ENCODE results near the gene MAP4K1.

The MAP4K1 gene

GRCh38 chr19:38554676-38555141 is 63.0 kb downstream of the MAP4K1 start:
- TF ChIP-seq, protein P1, sequence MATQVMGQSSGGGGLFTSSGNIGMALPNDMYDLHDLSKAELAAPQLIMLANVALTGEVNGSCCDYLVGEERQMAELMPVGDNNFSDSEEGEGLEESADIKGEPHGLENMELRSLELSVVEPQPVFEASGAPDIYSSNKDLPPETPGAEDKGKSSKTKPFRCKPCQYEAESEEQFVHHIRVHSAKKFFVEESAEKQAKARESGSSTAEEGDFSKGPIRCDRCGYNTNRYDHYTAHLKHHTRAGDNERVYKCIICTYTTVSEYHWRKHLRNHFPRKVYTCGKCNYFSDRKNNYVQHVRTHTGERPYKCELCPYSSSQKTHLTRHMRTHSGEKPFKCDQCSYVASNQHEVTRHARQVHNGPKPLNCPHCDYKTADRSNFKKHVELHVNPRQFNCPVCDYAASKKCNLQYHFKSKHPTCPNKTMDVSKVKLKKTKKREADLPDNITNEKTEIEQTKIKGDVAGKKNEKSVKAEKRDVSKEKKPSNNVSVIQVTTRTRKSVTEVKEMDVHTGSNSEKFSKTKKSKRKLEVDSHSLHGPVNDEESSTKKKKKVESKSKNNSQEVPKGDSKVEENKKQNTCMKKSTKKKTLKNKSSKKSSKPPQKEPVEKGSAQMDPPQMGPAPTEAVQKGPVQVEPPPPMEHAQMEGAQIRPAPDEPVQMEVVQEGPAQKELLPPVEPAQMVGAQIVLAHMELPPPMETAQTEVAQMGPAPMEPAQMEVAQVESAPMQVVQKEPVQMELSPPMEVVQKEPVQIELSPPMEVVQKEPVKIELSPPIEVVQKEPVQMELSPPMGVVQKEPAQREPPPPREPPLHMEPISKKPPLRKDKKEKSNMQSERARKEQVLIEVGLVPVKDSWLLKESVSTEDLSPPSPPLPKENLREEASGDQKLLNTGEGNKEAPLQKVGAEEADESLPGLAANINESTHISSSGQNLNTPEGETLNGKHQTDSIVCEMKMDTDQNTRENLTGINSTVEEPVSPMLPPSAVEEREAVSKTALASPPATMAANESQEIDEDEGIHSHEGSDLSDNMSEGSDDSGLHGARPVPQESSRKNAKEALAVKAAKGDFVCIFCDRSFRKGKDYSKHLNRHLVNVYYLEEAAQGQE (IDR thresholded peaks at IDR 0.05; ENCODE audit: insufficient read depth in 1 of 2, low read depth in 2 of 2, low read length in 2 of 2): no peak
- TF ChIP-seq FOXP2 (optimal IDR thresholded peaks at IDR 0.05; ENCODE audit: borderline replicate concordance, extremely low read depth, extremely low read length, insufficient read depth): no peak
- no peak for TF ChIP-seq SIN3A (IDR thresholded peaks at IDR 0.05; ENCODE audit: borderline replicate concordance, insufficient read depth, low read length)
- TF ChIP-seq TAF1 (IDR thresholded peaks at IDR 0.05; ENCODE audit: borderline replicate concordance, insufficient read depth, low read length): no peak
- no peak for TF ChIP-seq POLR2AphosphoS5 (IDR thresholded peaks at IDR 0.05; ENCODE audit: low read depth, low read length)

DNA sequence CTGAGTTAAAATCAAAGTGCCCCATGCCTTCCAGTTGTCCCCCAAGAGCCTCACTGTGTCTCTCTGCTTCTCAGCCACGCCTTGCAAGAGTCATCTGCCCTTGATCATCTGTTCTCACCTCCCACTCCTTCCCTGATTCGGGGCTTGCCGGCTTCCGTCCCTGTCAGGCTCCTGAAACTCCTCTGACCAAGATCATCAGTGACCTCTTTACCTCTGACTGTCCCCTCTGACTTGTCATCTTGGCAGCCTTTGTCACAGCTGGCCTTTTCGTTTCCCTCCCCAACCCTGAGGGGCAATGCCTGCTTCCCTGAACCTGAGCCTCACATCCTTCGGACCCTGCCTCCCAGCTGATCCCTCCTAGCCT is 66.3 kb downstream of the MAP4K1 start:
- TF ChIP-seq TAF1 (IDR thresholded peaks at IDR 0.05; ENCODE audit: borderline replicate concordance, insufficient read depth, low read length) (no peak), FOXP2 (optimal IDR thresholded peaks at IDR 0.05; ENCODE audit: borderline replicate concordance, extremely low read depth, extremely low read length, insufficient read depth) (no peak), SIN3A (IDR thresholded peaks at IDR 0.05; ENCODE audit: borderline replicate concordance, insufficient read depth, low read length) (no peak), POLR2AphosphoS5 (IDR thresholded peaks at IDR 0.05; ENCODE audit: low read depth, low read length) (no peak)
- TF ChIP-seq, protein P1 (IDR thresholded peaks at IDR 0.05; ENCODE audit: insufficient read depth in 1 of 2, low read depth in 2 of 2, low read length in 2 of 2): no peak

- TF ChIP-seq FOXP2 (optimal IDR thresholded peaks at IDR 0.05; ENCODE audit: borderline replicate concordance, extremely low read depth, extremely low read length, insufficient read depth): no peak
- no peak for TF ChIP-seq POLR2AphosphoS5 (IDR thresholded peaks at IDR 0.05; ENCODE audit: low read depth, low read length)
- no peak for TF ChIP-seq SIN3A (IDR thresholded peaks at IDR 0.05; ENCODE audit: borderline replicate concordance, insufficient read depth, low read length)
- TF ChIP-seq, protein P1 (IDR thresholded peaks at IDR 0.05; ENCODE audit: insufficient read depth in 1 of 2, low read depth in 2 of 2, low read length in 2 of 2): no peak
- no peak for TF ChIP-seq TAF1 (IDR thresholded peaks at IDR 0.05; ENCODE audit: borderline replicate concordance, insufficient read depth, low read length)
Measured at GRCh38 chr19:38550376-38550775, 67.4 kb downstream of the MAP4K1 start.

DNA sequence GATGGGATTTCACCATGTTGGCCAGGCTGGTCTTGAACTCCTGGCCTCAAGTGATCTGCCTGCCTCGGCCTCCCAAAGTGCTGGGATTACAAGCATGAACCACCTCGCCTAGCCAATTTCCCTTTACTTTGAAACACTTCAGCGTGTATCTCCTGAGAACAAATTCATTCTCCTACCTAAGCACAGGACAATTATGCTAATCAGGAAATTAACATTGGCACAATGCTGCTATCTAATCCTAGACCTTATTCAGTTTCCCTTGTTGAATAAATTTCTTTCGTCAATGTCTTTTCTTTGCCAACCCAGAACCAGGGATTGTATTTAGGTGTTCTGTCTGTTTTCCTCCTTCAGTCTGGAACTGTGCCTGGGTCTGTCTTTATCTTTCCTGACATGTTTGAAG is 67.8 kb downstream of the MAP4K1 start:
- TF ChIP-seq TAF1 (IDR thresholded peaks at IDR 0.05; ENCODE audit: borderline replicate concordance, insufficient read depth, low read length): no peak
- TF ChIP-seq, protein P1 (IDR thresholded peaks at IDR 0.05; ENCODE audit: insufficient read depth in 1 of 2, low read depth in 2 of 2, low read length in 2 of 2): no peak
- TF ChIP-seq SIN3A (IDR thresholded peaks at IDR 0.05; ENCODE audit: borderline replicate concordance, insufficient read depth, low read length): no peak
- no peak for TF ChIP-seq FOXP2 (optimal IDR thresholded peaks at IDR 0.05; ENCODE audit: borderline replicate concordance, extremely low read depth, extremely low read length, insufficient read depth)
- no peak for TF ChIP-seq POLR2AphosphoS5 (IDR thresholded peaks at IDR 0.05; ENCODE audit: low read depth, low read length)

DNA sequence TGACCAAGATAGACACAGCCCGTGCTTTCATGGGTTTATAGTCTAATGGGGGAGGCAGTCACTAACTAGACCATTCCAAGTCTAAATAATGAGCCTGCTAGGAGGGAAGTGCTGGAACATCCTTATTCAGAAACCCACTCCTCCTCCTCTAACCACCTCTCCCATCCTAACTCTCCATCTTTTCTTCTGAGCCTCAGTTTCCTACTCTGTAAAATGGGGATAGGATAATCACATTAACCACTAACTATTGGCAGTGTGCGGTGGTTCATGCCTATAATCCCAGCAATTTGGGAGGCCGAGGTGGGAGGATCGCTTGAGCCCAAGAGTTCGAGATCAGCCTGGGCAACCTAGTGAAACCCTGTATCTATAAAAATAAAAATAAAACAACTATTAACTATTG is 68.7 kb downstream of the MAP4K1 start:
- TF ChIP-seq FOXP2 (optimal IDR thresholded peaks at IDR 0.05; ENCODE audit: borderline replicate concordance, extremely low read depth, extremely low read length, insufficient read depth) (no peak), SIN3A (IDR thresholded peaks at IDR 0.05; ENCODE audit: borderline replicate concordance, insufficient read depth, low read length) (no peak), POLR2AphosphoS5 (IDR thresholded peaks at IDR 0.05; ENCODE audit: low read depth, low read length) (no peak), TAF1 (IDR thresholded peaks at IDR 0.05; ENCODE audit: borderline replicate concordance, insufficient read depth, low read length) (no peak)
- TF ChIP-seq, protein P1 (IDR thresholded peaks at IDR 0.05; ENCODE audit: insufficient read depth in 1 of 2, low read depth in 2 of 2, low read length in 2 of 2): no peak

Measured in PFSK-1 (cell line).